ES-I3 (cell line): ENCODE measurements around the gene FAM3C.
A peak's percentile ranks its signal among the peaks of the same experiment; 100 is the strongest.

Source experiments
- H3K36me3 ChIP-seq: 2 replicates; pipeline ENCODE4 v1.6.1; 2013; ENCODE audit warnings: mild to moderate bottlenecking, low read length, control low read depth, moderate library complexity; ENCODE audit not compliant: insufficient read depth
- H3K4me1 ChIP-seq: 2 replicates; pipeline ENCODE4 v1.6.1; 2013; ENCODE audit warnings: mild to moderate bottlenecking, control low read depth, low read length; ENCODE audit not compliant: insufficient read depth
- H3K9ac ChIP-seq: 2 replicates; pipeline ENCODE4 v1.6.1; 2013; ENCODE audit warnings: low read depth, mild to moderate bottlenecking, low read length, moderate library complexity
- H3K9me3 ChIP-seq: 2 replicates; pipeline ENCODE4 v1.6.1; 2013; ENCODE audit warnings: mild to moderate bottlenecking, low read length, moderate library complexity; ENCODE audit not compliant: control insufficient read depth, insufficient read depth

FAM3C gene

DNA sequence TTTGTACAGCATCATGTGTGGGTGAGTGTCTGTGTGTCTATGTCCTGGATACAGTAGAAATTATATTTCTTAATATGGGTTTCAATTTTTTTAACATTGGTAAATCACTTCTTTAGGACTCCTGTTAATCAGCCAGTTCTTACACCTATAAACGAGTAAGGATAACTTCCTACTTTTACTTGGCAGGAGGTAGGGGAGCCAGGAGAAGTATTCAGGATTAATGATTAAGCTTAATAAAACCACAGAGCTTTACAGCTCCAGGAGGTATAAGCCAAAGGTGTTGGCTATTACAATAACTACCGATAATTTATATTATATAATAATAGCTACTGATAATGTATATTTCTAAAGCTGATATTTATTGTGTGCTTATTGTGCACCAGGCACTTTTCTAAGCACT is 1.7 kb upstream of the FAM3C start:
- no peak overlapping the region for H3K9ac ChIP-seq
- H3K4me1 ChIP-seq = peaks cover 3% of the 10 kb centered on the region; the same call in 1 of the 2 replicates
- 0 out of 2 replicates have a peak, but pooled peaks cover 3% of the 10 kb centered on the region for H3K36me3 ChIP-seq
- H3K9me3 ChIP-seq = no peaks in the 10 kb centered on the region

DNA sequence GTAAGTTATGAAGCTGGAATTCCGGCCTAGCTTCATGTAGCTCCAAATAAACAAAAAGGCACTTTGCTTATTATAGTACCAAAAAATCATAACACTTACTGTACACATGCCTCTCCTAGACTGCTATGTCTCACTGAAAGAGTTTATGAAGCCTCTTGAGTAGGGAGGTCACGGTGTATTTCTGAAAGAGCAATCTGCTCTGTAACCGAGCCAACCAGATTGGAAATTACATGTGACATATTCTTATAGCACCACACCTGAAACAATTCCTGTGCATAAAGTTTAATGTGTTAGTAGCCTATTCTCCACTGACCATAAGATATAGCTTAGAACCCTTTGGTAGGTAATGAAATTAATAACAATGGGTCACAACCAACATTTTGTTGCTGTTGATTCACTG is 1.3 kb upstream of the FAM3C start:
- 0 out of 2 replicates have a peak, but pooled peaks cover 3% of the 10 kb centered on the region for H3K36me3 ChIP-seq
- H3K9ac ChIP-seq = no peak overlapping the region
- peaks cover 3% of the 10 kb centered on the region; the same call in 1 of the 2 replicates for H3K4me1 ChIP-seq
- no peaks in the 10 kb centered on the region for H3K9me3 ChIP-seq

DNA sequence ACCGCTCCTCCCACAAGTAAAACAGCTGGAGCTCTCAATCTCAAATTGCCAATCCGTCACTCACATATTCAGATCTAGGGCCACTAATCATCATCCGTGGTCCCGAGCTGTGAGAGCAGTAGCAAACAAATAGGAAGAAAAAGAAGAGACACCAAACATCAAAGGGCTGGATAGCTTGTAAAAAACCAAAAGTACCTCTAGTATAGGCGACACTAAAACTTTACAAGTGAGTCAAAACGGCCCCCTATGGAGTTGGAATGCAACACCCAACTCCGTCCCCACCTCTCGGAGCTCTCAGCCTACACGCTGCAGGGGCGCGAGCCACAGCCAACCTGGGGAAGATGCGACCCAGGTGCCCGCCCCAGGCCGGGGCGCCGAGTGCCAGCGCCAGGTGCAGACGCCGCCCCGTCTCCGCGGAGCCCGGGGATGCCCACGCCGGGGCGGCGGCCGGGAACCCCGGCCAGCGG is 581 bp downstream of the FAM3C start:
- H3K4me1 ChIP-seq = peaks cover 8% of the 10 kb centered on the region; the same call in 1 of the 2 replicates
- H3K9ac ChIP-seq = peak overlapping the region; percentile 92
- no peaks in the 10 kb centered on the region for H3K9me3 ChIP-seq
- 0 out of 2 replicates have a peak, but pooled peaks cover 3% of the 10 kb centered on the region for H3K36me3 ChIP-seq

DNA sequence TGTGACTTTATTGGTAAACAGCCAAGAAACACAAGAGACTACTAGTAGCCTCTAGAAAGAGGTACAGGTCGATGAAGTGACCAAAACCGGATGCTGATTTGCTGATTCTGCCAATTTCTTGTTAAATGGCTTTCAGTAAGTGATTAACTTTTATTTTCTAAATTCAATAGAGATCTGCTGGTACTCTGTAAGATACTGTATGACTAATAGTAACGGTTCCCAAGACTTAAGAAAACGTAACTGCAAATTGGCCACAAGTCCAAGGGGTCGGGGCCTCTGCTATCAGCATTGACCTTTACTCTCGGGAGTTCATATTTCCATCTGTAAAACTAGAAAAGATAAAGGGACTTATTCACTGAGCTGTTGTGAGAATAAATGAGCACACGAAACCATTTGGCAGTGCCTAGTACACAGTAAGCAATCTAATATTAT is 1.4 kb downstream of the FAM3C start:
- Histone ChIP-seq H3K36me3 (0 out of 2 replicates have a peak, but pooled peaks cover 3% of the 10 kb centered on the region), H3K9me3 (no peaks in the 10 kb centered on the region), H3K9ac (no peak overlapping the region), H3K4me1 (peaks cover 10% of the 10 kb centered on the region; the same call in 1 of the 2 replicates)

DNA sequence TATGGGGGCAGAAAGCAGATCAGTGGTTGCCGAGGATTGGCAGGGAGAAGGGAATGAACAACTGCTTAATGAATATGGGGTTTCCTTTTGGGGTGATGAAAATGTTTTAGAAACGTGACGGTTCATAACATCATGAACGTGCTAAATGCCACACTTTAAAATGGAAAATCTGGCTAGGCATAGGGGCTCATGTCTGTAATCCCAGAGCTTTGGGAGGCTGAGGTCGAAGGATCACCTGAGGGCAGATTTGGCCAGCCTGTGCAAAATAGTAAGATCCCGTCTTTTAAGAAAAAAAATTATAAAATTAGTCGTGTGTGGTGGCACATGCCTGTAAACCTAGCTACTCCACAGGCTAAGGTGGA is 3.1 kb downstream of the FAM3C start:
- no peak overlapping the region for H3K9ac ChIP-seq
- H3K4me1 ChIP-seq = peaks cover 10% of the 10 kb centered on the region; the same call in 1 of the 2 replicates
- no peaks in the 10 kb centered on the region for H3K9me3 ChIP-seq
- 0 out of 2 replicates have a peak, but pooled peaks cover 3% of the 10 kb centered on the region for H3K36me3 ChIP-seq

DNA sequence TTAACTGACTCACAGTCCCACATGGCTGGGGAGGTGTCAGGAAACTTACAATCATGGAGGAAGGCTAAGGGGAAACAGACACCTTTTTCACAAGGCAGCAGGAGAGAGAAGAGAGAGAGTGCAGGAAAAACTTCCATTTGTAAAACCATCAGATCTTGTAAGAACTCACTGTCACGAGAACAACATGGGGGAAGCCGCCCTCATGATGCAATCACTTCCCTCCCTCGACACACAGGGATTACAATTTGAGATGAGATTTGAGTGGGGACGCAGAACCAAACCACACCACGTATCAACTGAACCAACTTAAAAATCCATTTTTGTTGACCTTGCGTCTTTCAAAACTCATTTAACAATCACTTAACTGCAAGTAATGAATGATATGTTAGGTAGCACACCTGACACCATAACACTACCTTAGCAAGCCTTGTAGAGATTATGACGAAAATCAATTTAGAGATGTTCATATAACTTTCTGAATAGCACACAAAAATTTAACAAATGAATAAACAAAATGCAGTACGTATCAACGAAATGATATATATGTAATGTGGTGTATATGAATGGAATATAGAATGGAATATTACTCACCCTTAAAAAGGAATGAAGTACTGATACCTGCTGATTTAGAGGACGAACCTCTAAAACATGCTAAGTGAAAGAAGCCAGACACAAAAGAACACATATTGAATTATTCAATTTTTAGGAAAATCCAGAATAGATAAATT is 3.7 kb downstream of the FAM3C start:
- Histone ChIP-seq H3K9me3 (no peaks in the 10 kb centered on the region), H3K36me3 (0 out of 2 replicates have a peak, but pooled peaks cover 3% of the 10 kb centered on the region), H3K4me1 (peaks cover 10% of the 10 kb centered on the region; the same call in 1 of the 2 replicates), H3K9ac (no peak overlapping the region)

DNA sequence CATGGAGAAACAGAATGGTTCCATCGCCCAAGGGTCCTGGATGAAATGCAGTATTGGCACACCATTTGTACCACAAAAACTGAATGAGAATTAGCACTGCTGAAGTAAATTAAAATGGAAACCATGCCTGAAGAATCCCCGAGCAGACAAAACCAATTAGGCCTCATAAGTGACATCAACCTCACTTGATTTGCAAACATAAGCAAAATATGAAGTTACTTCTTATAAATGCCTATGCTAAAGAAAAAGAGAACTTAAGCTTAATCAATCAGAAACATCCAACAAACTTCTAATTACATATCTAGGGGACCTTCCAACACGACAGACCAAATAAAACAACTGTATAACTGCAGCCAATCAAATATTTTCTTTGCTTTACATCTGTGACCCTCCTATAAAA is 4.4 kb downstream of the FAM3C start:
- Histone ChIP-seq H3K9ac (no peak overlapping the region), H3K36me3 (0 out of 2 replicates have a peak, but pooled peaks cover 3% of the 10 kb centered on the region), H3K4me1 (peaks cover 10% of the 10 kb centered on the region; the same call in 1 of the 2 replicates), H3K9me3 (no peaks in the 10 kb centered on the region)

DNA sequence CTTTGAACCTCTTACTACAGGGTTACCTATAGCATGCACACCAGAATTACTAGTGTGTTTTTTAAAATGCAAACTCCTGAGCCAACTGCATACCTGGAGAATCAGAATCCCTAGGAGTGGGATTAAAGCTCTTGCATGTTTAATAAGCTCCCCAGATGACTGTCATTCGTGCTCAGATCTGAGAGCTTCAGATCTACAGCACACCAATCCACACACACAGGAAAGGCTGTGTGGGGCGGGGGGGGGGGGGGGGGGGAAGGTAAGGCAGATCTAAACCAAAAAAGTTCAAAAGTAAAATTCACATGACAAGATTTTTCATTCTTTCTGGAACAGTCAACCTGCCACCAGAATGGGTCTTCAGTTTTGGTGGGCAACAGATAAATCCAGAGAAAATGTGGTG is 5.5 kb downstream of the FAM3C start:
- no peak overlapping the region for H3K9ac ChIP-seq
- no peaks in the 10 kb centered on the region for H3K9me3 ChIP-seq
- 0 out of 2 replicates have a peak, but pooled peaks cover 3% of the 10 kb centered on the region for H3K36me3 ChIP-seq
- peaks cover 10% of the 10 kb centered on the region; the same call in 1 of the 2 replicates for H3K4me1 ChIP-seq

DNA sequence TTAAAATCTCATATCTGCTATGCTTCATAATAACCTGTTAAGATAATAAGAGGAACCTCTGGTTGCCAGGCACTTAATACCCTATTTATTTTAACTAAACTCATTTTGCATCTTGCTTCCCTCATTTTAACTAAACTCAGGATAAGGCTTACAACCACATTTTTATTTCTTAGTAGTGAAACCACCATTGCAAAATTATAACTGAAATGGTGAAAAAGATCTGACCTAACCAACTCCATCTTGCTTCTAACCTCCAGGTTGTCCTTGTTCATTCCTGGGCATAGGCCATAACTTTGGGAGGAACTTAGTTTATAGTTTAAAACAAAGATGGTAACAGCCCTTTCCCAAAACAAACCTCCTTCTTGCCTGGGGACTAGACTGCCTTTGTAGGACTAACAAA is 6.0 kb downstream of the FAM3C start:
- H3K4me1 ChIP-seq = peaks cover 10% of the 10 kb centered on the region; the same call in 1 of the 2 replicates
- H3K9me3 ChIP-seq = no peaks in the 10 kb centered on the region
- H3K36me3 ChIP-seq = 0 out of 2 replicates have a peak, but pooled peaks cover 3% of the 10 kb centered on the region
- H3K9ac ChIP-seq = no peak overlapping the region

DNA sequence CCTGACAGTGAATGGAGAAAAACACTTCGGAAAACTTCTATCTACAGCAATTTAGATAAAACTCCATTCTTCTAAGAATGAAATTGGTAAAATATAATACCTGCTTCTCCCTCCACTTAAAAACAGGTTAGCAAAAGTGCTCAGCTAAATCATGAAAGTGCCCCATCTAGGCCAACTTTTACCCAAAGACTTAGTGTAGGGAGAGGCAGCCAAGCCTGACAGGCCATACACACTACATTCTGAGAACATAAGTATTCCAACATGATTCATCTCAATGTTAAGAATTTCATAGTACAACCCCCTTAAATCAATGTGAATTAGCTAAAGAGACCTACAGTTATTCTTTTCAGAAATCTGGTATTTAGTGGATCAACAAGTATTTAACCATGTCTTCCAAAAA is 7.2 kb downstream of the FAM3C start:
- Histone ChIP-seq H3K9ac (no peak overlapping the region), H3K4me1 (peaks cover 8% of the 10 kb centered on the region; the same call in 1 of the 2 replicates), H3K36me3 (no peaks in the 10 kb centered on the region), H3K9me3 (no peaks in the 10 kb centered on the region)

DNA sequence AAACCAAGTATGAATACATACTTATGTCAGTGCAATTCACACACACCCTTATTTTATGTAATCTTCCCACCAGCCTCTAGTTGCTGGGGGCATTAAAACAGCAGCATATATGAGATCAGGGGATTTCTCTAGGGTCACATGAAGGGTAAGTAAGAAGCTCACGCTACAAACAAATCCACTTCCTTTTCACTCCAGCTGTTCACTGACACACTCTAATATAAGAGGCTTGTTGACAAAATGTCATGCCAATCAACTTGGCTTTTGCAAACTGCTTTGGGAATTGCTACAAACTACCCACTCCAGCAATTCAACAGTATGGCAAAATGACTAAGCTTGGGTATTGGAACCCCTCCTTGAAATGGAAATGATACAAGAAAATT is 10.3 kb downstream of the FAM3C start:
- no peak overlapping the region for H3K9ac ChIP-seq
- H3K36me3 ChIP-seq = no peaks in the 10 kb centered on the region
- no peaks in the 10 kb centered on the region for H3K9me3 ChIP-seq
- peaks cover 3% of the 10 kb centered on the region; the same call in 1 of the 2 replicates for H3K4me1 ChIP-seq

DNA sequence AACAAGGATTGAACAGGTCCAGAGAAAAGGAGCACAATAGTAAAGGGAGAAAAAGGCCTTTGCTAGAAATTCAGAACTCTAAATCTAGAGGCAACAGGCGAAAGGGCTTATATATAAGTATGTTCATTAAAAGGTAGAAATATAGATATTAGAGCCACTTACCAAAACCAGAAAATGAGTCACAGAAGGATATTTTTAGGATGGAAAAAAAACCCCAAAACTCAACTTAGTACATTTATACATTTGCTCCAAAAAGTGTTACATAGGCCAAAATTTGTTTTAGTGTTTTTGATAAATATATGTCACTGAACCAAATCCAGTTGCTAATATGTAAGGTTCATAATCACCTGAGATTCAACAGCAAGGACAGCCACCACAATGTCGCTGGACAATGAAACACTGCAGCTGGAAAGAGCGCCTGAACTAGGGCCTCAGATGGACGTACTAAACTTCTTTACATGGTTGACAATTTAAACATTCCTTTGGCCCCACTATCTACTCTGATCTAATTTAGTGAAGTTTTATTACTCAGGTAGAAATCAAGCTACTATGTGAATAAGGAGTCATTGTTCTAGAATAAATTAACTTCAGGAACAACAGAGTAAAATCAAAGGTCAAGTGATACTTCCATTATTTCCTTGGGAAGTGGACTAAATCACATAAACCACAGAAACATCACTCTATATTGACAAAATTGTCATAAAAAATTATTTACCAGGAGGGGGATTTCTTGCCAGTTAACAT is 10.9 kb downstream of the FAM3C start:
- Histone ChIP-seq H3K36me3 (no peaks in the 10 kb centered on the region), H3K4me1 (no peaks in the 10 kb centered on the region), H3K9ac (no peak overlapping the region), H3K9me3 (no peaks in the 10 kb centered on the region)

DNA sequence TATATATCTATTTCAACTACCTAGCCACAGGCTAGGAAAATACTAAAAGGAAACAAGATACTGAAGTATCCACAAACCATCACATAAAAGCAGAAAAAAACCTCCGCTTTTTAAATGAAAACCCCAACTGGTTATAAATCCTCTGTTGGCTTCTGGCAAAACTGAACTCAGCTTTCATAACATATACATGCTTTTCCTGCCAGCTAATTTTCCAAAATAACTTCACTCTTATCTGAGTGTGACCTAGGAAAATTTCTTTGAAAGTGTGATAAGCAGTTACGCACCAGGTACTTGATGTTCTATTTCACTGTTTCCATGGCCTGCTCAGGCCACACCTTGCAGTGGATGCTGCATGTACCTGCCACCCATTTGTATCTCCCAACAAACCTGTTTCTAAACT is 11.8 kb downstream of the FAM3C start:
- no peaks in the 10 kb centered on the region for H3K4me1 ChIP-seq
- no peaks in the 10 kb centered on the region for H3K9me3 ChIP-seq
- H3K9ac ChIP-seq = no peak overlapping the region
- no peaks in the 10 kb centered on the region for H3K36me3 ChIP-seq

DNA sequence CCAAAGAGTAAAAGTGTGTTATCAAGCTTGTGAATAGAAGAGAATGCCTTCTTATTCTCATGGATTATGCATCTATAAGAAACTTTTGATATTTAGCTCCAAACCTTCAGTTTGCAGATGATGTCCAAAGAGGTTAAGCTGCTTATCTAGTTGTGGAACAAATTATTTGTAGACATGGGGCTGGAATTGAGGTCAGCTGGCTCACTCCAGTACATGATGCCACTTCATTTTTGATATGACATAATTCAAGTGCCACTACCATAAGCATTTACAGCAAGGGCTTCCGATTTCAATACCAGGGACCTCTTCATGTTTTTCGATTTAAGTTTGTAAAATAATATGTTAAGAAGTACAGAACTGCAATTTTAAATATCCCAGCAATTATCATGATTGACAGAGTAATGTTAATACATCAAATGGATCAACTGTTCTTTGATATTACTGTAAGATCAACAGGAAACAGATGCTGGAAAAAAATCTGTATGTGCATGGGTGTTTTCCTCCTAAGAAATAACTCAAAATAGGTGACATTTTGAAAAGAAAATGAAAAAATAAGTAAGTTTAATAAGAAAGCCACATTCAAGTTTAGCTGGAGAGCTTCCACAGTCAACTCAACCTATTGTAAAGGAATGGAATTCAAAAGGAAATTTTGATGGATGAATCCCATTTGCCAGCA is 12.7 kb downstream of the FAM3C start:
- no peaks in the 10 kb centered on the region for H3K4me1 ChIP-seq
- H3K9ac ChIP-seq = no peak overlapping the region
- peaks cover under 1% of the 10 kb centered on the region; the same call in 1 of the 2 replicates for H3K36me3 ChIP-seq
- H3K9me3 ChIP-seq = no peaks in the 10 kb centered on the region
